Sigmoid colon (tissue), 4 donors: ENCODE measurements around the gene SP9.

Experiments
- POLR2AphosphoS5 ChIP-seq, 4 donors: sonication (generic); formaldehyde crosslinking; IDR thresholded peaks; one replicate each; pipeline ENCODE4 v1.6.1; 2017; ENCODE audit warnings: antibody characterized with exemption in 4 of 4
- TF ChIP-seq, protein P1 (sequence below), 4 experiments: fragments of 450-650 bp in 3 of 4; fragments of 200-600 bp in 1 of 4; IDR thresholded peaks; one replicate each; pipeline ENCODE4 v1.5.1; 2016 to 2019; ENCODE audit warnings: antibody characterized with exemption in 4 of 4, mild to moderate bottlenecking in 3 of 4, moderate library complexity in 2 of 4

DNA sequence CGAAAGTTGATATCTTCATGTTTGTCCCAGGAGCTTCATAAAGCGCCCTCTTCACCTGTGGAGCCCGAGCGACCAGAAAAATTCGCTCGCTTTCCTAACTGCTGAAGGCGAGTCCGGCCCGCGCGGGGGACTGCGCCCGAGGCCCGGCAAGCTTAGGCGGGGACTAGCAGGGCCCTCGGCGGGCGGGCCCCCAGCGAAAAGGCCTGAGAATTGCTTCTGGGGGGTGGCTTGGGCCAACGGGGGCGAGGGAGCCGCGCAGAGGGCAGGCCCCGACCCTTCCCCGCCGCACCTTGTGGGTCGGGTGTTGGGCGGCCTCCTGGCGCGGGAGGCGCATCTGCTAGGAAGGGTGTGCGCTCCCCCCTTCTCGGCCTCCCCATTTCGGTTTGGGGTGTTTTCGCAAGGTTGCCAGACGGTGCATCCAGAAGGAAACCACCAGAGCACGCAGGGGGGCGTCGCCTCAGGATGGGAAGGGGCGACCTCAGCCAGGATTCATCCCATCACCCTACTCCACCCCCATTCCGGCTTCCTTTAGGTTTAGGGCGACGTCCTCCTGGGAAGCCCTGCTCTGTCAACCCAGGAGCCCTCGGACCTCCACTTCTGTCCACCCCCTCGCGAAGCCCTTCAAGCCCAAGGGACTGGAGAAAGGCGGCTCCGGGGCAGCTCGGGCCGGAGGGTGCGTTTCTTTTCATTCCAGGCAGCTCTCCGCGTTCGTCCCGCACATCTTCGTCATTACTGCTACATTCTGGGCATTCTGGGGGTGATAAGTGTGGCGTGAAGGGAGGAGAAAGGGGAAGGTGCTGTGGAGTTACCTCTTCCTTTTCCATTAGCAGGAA is 9.1 kb downstream of the SP9 start:
- TF ChIP-seq, protein P1, sequence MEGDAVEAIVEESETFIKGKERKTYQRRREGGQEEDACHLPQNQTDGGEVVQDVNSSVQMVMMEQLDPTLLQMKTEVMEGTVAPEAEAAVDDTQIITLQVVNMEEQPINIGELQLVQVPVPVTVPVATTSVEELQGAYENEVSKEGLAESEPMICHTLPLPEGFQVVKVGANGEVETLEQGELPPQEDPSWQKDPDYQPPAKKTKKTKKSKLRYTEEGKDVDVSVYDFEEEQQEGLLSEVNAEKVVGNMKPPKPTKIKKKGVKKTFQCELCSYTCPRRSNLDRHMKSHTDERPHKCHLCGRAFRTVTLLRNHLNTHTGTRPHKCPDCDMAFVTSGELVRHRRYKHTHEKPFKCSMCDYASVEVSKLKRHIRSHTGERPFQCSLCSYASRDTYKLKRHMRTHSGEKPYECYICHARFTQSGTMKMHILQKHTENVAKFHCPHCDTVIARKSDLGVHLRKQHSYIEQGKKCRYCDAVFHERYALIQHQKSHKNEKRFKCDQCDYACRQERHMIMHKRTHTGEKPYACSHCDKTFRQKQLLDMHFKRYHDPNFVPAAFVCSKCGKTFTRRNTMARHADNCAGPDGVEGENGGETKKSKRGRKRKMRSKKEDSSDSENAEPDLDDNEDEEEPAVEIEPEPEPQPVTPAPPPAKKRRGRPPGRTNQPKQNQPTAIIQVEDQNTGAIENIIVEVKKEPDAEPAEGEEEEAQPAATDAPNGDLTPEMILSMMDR (IDR thresholded peaks at IDR 0.05): no peak
- TF ChIP-seq POLR2AphosphoS5 (IDR thresholded peaks at IDR 0.05): no peak
